SK-N-DZ (cell line): ENCODE data around the gene GID4. TPM values are rescaled to one million over a fixed set of nuclear protein-coding genes. Genes with fewer than 3 reads are reported as not detected.
"Not testable (repeated sequence)": the region's sequence is repeated elsewhere in the genome, so short reads cannot be mapped to it uniquely, and the experiment has no call there.

Experiments
- DNase-seq: peaks from one replicate; pipeline ENCODE4 v3.0.0-alpha.2; 2015; ENCODE audit warnings: low spot score
- polyA plus RNA-seq, 2 experiments: library from polyadenylated mRNA; depleted of rRNA; stranded (reverse); fragments of >200 nt; gene quantifications; 2 replicates each; pipeline ENCODE4 v1.2.3, GENCODE V29; 2014

GID4 gene
- polyA plus RNA-seq (2014; cell fraction: cytosol; rRNA removed) = 8.2 and 8.6 TPM in 2 replicates
- polyA plus RNA-seq (2014; cell fraction: nucleus; rRNA removed) = 5.6 and 8.3 TPM in 2 replicates

DNA sequence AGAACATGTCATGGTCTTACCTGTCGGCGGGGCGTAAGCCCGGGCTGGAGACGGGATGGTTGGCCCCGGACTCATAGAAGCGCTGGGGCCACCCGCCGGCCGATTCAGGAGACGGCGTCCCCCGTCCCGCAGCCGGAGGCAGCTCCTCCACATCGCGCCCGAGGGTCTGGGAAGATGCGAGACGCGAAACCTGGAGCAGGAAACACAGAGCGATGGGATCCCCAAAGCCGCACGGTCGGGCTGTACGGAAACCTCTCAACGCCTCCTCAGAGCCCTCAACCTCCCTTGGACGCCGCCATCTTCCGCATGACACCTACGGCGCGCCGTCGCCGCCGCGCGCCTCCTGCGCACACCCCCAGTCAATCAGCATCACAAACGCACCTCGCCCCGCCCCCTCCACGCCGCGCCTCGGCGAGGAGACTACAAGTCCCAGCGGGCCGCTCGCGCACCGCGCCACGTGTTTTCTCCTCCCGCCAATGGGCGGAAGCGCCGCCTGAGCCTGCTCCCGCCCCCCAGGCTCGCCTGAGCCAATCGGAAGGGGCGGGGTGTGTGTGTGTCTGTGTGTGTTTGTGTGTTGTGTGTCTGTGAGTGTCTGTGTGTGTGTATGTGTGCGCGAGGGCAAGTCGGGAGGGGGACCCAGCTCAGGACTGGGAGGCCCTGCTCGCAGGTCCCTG is at the start of gene GID4, which contains the start of gene ATPAF2:
Gene GID4 (plus strand): TSS at position 548 of the 674 bp plus-strand sequence. CDS start 57 bp downstream, at position 605.
Gene ATPAF2 (minus strand): TSS at position 308 of the 674 bp plus-strand sequence. CDS start 155 bp downstream, at position 153.
- DNase-seq = peak; percentile 99

DNA sequence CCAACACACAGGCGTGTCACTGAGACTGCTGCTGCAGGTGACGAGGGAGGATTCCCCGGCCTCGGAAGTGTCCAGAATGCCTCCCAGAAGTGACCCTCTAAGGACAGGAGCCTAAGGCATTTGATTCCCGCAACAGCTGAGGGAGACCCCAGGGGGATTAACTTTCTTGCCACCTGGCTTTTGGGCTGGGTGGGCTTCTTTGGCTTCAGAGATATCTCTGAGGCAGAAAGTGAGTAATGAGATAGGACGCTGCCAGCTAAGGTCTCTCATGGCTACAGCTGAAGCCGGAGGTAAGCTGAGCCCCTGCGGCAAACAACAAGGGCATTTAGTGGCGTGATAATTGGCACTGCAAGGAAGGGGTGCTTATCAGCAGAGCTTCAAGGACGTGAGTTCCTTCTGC is 49.6 kb upstream of the GID4 start:
- DNase-seq = no peak

DNA sequence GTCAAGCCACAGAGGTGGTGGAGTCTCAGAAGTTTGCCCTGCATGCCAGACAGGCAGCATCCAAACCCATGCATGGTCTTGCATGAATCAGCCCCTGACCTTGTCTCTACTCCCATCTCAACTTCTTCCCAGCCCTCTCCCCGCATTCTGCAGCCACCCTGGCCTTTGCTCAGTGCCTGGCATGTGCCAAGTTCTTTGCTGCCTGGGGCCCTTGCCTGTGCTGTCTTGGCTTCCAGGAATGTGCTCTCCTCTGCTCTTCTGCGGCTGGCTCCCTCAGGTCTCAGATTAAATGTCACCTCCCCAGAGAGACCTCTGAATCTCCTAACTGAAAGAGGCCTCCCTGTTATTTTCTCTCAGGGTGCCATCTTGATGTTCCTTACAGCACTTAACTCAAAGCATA is 48.9 kb upstream of the GID4 start:
- DNase-seq = no peak

DNA sequence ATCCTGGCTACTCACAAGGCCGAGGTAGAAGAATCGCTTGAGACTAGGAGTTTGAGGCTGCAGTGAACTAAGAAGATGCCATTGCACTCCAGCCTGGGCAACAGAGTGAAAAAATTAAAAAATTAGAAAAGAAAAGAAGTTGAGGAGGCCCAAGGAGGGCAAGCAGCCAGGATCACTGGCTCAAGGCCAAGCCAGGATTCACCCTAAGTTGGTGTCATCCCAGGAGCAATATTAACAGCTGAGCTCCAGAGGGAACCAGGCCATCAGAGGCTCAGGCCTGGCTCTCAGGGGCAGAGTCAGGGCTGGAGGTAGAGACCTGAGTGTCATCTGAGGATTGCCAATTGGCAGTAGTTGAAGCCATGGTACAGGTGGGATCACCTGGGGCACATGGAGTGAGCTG is 45.8 kb upstream of the GID4 start:
- no peak for DNase-seq

GRCh38 chr17:17993852-17994251 is 45.4 kb upstream of the GID4 start:
- DNase-seq = no peak

GRCh38 chr17:17994271-17995069 is 44.7 kb upstream of the GID4 start:
- DNase-seq = peak; percentile 80

GRCh38 chr17:17995887-17996286 is 43.3 kb upstream of the GID4 start:
- DNase-seq = not testable (repeated sequence)

DNA sequence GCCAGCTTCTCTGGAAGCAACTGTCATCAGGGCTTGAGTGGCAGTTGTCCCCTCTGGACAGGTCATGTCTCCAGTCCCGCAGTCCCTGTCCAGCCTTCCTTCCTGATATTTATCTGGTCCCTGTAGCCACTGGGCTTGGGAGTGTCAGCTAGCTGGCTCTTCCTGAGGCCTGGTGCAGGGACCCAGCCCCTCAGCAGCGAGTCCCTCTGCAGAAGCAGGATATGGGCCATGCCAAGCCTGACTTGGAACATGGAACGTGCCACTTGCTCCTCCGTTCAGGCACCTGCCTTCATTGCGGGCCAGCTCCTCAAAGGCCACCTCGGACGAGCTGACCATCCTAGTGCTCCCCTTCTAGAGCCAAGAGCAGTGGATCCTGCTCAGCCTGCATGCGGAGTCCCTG is 40.3 kb upstream of the GID4 start:
- no peak for DNase-seq

- DNase-seq = peak; percentile 52
These were observed 39.7 kb upstream of the GID4 start for GRCh38 chr17:17999364-18000029.

- DNase-seq = no peak
These were observed 39.2 kb upstream of the GID4 start for GRCh38 chr17:18000030-18000408.

- DNase-seq = no peak
These were observed 37.0 kb upstream of the GID4 start for GRCh38 chr17:18002171-18002570.

GRCh38 chr17:18004345-18004744 is 34.9 kb upstream of the GID4 start:
- no peak for DNase-seq

- no peak for DNase-seq
These were observed 34.3 kb upstream of the GID4 start for GRCh38 chr17:18004884-18005305.

DNA sequence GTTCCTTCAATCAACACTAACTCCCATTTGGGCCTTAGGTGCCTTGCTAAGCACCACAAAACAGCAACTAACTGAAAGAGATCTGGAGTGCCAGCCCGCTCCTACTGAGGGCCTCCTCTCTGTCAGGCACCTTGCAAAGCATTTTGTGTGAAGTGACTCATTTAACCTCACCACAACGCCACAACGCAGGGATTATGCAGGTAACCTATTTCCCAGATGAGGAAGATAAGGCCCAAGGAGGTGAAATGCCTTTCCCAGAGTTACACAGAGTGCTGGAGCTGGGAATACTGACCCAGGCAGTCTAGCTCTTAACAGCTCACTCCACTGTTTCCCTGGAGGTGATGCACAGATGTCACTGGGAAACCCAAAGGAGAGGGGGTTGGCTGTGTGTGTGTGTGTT is 33.7 kb upstream of the GID4 start:
- DNase-seq = no peak

GRCh38 chr17:18006495-18007239 is 32.5 kb upstream of the GID4 start:
- no peak for DNase-seq

- no peak for DNase-seq
These were observed 30.5 kb upstream of the GID4 start for GRCh38 chr17:18008496-18009268.

- DNase-seq = peak; percentile 36
These were observed 29.4 kb upstream of the GID4 start for GRCh38 chr17:18009609-18010420.

DNA sequence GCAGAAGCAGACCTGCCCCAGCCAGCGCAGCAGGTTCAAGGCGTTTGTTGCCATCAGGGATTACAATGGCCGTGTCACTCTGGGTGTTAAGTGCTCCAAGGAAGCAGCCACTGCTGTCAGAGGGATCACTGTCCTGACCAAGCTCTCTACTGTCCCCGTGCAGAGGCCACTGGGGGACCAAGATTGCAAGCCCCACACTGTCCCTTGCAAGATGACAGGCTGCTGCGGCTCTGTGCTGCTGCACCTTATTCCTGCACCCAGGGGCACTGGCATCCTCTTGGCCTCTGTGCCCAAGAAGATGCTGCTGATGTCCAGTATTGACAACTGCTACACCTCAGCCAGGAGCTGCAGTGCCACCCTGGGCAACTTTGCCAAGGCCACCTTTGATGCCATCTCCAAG is 27.9 kb upstream of the GID4 start:
- no peak for DNase-seq

DNA sequence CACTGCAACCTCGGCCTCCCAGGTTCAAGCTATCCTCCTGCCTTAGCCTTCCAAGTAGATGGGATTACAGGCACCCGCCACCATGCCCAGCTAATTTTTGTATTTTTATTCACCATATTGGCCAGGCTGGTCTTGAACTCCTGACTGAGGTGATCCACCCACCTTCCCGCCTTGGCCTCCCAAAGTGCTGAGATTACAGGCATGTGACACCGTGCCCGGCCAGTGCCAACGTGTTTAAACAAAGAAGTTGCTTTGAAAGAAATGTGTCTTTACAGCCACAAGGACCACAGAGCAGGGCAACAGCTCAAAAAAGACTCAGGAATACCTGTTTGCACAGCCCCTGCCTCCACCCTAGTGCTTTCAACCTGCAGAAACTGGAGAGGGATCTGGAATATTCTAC is 25.2 kb upstream of the GID4 start:
- no peak for DNase-seq

GRCh38 chr17:18015593-18015992 is 23.6 kb upstream of the GID4 start:
- DNase-seq = no peak
